Measurements from ENCODE around the gene IKZF1.

The IKZF1 gene

DNA sequence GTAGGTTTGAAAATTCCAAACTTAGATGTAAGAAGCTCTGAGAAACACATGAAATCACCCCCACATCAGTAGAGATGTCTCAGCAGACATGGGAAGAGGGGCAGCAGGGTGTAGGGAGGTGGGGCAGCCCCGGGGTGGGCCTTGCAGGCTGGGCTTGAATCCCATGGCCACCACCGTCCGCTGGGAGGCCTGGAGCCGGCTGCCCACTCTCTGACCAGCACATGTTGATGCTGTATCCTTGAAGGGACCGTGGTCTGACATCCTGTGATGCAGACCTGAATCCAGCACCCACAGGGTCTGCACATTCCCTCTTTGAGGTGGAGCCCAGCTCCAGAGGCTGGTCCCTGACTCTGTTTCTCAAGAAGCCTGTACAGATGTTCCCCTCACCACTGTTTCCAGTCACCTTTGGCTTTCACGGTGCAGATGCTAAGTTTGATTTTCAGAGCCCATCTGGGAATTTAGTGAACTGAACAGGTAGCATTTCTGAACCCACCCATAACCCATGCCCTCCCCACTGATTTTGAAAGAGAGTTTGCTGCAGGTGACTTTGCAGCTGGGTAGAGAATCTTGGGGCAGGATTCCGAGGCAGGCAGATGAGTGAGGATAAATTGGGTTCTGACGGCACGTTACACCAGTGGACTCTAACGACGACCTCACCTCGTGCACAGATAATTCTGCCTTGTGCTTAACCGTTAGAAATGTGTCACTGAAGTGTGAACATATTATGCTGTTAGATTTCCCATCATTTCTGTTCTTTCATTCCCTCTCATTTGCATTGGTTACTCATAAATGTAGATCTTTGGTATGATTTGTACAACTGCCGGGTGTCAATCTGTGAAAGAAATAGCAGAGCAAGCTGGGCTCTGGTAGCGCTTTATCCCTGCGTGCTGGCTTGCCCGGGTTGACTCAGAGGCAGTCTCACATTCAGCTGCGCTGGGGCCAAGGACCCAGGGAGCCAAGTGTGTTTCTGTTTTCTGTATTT lies 45.7 kb downstream of the IKZF1 start:
- H3K27ac ChIP-seq, result no peak overlapping the region
- no peak for DNase-seq (ENCODE audit: low read depth, low spot score)

GRCh38 chr7:50351267-50351666 lies 46.8 kb downstream of the IKZF1 start:
- no peak for DNase-seq (ENCODE audit: low read depth, low spot score)
- no peak overlapping the region for H3K27ac ChIP-seq

GRCh38 chr7:50352282-50352681 lies 47.8 kb downstream of the IKZF1 start:
- no peak overlapping the region for H3K27ac ChIP-seq
- DNase-seq (ENCODE audit: low read depth, low spot score), result no peak

GRCh38 chr7:50352751-50353150 lies 48.2 kb downstream of the IKZF1 start:
- no peak for DNase-seq (ENCODE audit: low read depth, low spot score)
- no peak overlapping the region for H3K27ac ChIP-seq

- no peak for DNase-seq (ENCODE audit: low read depth, low spot score)
- H3K27ac ChIP-seq, result no peak overlapping the region
Observed at GRCh38 chr7:50353201-50353600, 48.7 kb downstream of the IKZF1 start.

- DNase-seq (ENCODE audit: low read depth, low spot score), result no peak
- no peak overlapping the region for H3K27ac ChIP-seq
Observed at GRCh38 chr7:50353894-50354595, 49.5 kb downstream of the IKZF1 start.

- H3K27ac ChIP-seq, result no peak overlapping the region
- DNase-seq (ENCODE audit: low read depth, low spot score), result no peak
Observed at GRCh38 chr7:50355817-50356178, 51.3 kb downstream of the IKZF1 start.

DNA sequence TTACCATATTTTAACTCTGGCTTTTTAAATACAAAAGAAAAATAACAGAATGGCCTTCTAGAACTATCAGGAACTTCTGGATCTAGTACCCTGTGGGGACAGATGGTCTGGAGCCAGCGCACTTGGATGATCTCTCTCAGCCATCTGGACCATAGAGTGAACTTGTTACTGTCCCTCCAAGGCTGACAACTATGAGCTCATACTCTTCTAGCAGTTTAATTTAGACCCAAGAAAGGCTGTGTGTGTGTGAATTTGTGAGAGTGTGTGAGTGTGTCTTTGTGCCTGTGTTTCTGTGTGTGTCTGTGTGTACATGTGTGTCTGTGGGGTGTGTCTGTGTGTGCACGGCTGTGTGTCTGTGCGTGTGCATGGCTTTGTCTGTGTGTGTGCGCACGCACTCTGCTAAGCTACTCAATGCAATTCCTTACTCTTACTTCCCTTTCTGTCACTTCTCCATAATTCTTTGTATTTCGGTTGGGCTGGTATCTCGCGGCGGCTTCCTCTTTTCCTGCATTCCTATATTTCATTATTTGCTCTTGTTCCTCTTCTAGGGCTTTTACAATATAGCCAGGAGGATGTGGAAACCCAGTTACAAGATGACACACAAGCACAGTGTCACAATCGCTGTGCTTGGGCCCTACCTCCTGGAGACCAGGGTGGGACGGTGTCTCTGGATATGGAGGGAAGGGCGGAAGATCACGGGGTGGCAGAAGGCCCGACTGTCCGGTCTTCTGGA lies 51.9 kb downstream of the IKZF1 start:
- no peak overlapping the region for H3K27ac ChIP-seq
- no peak for DNase-seq (ENCODE audit: low read depth, low spot score)

GRCh38 chr7:50356945-50357268 lies 52.4 kb downstream of the IKZF1 start:
- H3K27ac ChIP-seq, result no peak overlapping the region

GRCh38 chr7:50357426-50357825 lies 52.9 kb downstream of the IKZF1 start:
- no peak overlapping the region for H3K27ac ChIP-seq

More at GRCh38 chr7:50356945-50357268, 52.4 kb downstream of the IKZF1 start:
- no peak for DNase-seq (ENCODE audit: low read depth, low spot score)

GRCh38 chr7:50358041-50358705 lies 53.7 kb downstream of the IKZF1 start:
- H3K27ac ChIP-seq, result no peak overlapping the region
- no peak for DNase-seq (ENCODE audit: low read depth, low spot score)

More at GRCh38 chr7:50357426-50357825, 52.9 kb downstream of the IKZF1 start:
- DNase-seq (ENCODE audit: low read depth, low spot score), result no peak

GRCh38 chr7:50358779-50359178 lies 54.3 kb downstream of the IKZF1 start:
- no peak for DNase-seq (ENCODE audit: low read depth, low spot score)
- H3K27ac ChIP-seq, result no peak overlapping the region

DNA sequence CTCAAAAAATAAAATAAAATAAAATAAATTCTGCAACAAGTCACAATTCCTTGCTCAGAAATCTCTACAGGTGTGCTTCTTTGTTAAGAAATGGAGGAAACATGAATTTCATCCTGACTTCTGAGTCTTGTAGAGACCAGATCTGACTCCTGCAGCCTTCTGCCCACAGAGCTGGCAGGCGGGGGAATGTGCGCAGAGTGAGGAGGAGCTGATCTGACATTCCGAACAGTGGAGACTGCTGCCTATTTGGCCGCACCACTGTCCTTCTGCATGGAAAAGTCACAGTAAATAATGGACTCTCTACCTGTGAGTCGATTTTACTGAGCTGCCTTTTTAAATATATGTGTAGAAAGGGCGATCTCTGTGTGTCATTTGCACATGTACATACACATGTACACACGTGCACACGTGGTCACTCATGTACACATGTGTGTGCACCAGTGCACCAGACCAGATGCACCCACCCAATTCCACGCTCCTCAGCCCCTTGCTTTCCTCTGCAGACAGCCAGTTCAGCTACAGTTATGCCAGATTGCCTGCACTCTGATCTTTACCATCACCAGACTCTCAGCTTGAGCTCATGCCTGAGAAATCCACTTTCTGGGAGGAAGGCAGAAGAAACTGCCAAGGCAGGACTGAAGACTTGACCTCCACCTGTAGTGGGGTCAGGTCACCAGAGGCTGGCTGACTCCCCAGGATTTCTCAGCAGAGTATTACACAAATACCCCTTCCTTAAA lies 54.9 kb downstream of the IKZF1 start:
- no peak for DNase-seq (ENCODE audit: low read depth, low spot score)

GRCh38 chr7:50359995-50360925 lies 55.7 kb downstream of the IKZF1 start:
- no peak overlapping the region for H3K27ac ChIP-seq
- no peak for DNase-seq (ENCODE audit: low read depth, low spot score)

More for the DNA sequence above, 54.9 kb downstream of the IKZF1 start:
- H3K27ac ChIP-seq, result no peak overlapping the region

DNA sequence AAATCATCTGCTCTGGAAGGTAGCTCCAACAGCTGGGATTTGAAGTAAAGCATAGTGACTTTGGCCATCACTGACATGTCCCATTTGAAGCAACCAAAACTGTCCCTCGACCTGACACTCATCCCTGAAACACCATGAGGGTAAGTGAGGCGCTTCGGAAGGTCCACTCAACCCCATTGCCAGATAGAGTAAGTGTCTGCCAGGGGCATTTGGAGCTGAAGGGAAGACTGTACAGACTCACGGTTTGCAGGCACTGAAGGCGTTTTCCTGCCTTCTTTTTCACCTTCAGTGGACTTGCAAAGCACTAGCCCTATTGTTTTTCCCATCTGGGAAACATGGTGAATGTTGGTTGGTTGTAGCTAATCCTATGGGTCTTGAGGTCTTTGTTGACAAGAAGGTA lies 57.6 kb downstream of the IKZF1 start:
- DNase-seq (ENCODE audit: low read depth, low spot score), result no peak
- no peak overlapping the region for H3K27ac ChIP-seq

GRCh38 chr7:50362712-50363282 lies 58.3 kb downstream of the IKZF1 start:
- no peak overlapping the region for H3K27ac ChIP-seq

DNA sequence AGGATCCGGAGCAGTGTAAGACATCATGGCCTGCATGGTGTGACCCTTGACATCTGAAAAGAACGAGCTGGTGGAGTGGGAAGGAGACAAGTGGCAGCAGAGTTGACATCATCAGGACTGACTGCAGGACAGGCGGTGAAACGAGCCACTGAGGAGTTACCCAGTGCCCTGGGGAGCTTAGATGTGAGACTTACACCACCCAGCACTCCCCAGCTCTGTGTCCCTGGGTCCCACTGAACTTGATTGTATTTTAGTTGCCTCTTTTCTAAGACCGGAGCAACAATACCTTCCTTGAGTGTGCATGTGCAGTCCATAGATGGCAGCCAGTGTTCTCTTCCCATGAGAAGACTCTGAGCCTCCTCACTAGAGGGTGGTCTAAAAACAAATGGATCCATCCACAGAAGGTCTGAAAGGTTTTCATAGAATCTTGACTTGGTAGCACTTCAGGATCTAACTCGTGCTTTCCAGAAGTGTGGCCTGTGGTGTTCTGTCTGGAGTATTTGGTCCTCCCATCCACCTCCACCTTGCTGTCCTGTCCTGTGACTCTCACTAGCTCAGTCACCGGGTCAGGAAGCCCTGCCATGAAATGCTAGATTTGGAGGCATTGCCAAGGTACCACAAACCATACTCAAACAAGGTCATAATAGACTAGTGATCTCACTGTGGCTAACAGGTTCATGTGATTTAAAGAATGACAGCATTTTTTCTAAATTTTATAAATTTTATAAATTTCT lies 59.0 kb downstream of the IKZF1 start:
- no peak overlapping the region for H3K27ac ChIP-seq
- DNase-seq (ENCODE audit: low read depth, low spot score), result no peak

More at GRCh38 chr7:50362712-50363282, 58.3 kb downstream of the IKZF1 start:
- no peak for DNase-seq (ENCODE audit: low read depth, low spot score)

- no peak for DNase-seq (ENCODE audit: low read depth, low spot score)
- no peak overlapping the region for H3K27ac ChIP-seq
Observed at GRCh38 chr7:50364645-50365044, 60.1 kb downstream of the IKZF1 start.
